Chondrocyte (in vitro differentiated cells): ENCODE data around the gene DOCK8. TPM values are rescaled to one million over a fixed set of nuclear protein-coding genes. Genes with fewer than 3 reads are reported as not detected.

ENCODE experiments used
- DNase-seq: peaks from one replicate; pipeline ENCODE4 v3.0.0; 2021; ENCODE audit warnings: mixed read lengths, low spot score
- H3K27ac Mint-ChIP-seq: one replicate; pipeline ENCODE4 v1.8.0; 2021; ENCODE audit warnings: mild to moderate bottlenecking, moderate library complexity, mixed read lengths; ENCODE audit not compliant: unreplicated experiment
- H3K27me3 Mint-ChIP-seq: 2 replicates; pipeline ENCODE4 v1.8.0; 2021; ENCODE audit warnings: low read depth, mixed read lengths
- H3K36me3 Mint-ChIP-seq: 2 replicates; pipeline ENCODE4 v1.8.0; 2021; ENCODE audit warnings: low read depth, mixed read lengths
- H3K4me1 Mint-ChIP-seq: 2 replicates; pipeline ENCODE4 v1.8.0; 2021; ENCODE audit warnings: low read depth, mild to moderate bottlenecking, mixed read lengths
- H3K4me3 Mint-ChIP-seq: one replicate; pipeline ENCODE4 v1.8.0; 2021; ENCODE audit warnings: mild to moderate bottlenecking, moderate library complexity, mixed read lengths; ENCODE audit not compliant: unreplicated experiment
- H3K9me3 Mint-ChIP-seq: 2 replicates; pipeline ENCODE4 v1.8.0; 2021; ENCODE audit warnings: low read depth, mixed read lengths
- CTCF ChIP-seq: fragments of 200-600 bp; sonication (generic); IDR thresholded peaks from 2 replicates; pipeline ENCODE4 v1.5.0; 2021; ENCODE audit warnings: antibody characterized with exemption, mild to moderate bottlenecking, moderate library complexity
- total RNA-seq: library from RNA; stranded (reverse); gene quantifications from 3 replicates; pipeline ENCODE4 v1.2.1, GENCODE V29; 2021

The DOCK8 gene
- total RNA-seq, 1 donor from 2014 or later = 0.17 TPM

DNA sequence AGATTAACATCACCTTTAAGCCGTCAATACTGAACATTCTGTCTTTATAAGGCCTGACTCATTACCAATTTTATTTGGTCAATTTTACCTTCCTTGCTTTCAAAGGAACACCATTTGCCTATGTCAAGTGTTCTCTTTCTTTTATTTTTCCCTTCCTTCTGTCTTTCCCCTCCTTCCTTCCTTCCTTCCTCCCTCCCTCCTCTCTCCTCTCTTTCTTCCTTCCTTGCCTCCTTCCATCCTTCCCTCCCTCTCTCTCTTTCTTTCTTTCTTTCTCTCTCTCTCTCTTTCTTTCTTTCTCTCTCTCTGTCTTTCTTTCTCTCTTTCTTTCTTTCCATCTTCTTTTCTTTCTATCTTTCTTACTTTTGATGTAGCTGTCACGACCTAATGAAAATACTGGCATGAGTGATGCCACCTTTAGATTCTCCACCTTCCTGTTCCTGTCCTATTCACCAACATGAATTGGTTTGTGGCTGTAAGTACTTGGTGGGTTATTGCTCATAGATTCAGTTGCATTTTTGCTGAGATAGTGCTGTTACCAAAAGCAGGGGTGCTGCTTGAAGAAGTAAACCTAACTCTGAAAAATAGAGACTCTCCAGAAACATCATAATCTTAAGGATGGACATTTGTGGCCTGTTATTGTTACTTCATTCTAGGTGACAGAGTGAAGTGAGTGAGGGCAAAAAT is 33.8 kb downstream of the DOCK8 start:
- H3K27me3 Mint-ChIP-seq = peaks cover 9% of the 10 kb centered on the region
- H3K9me3 Mint-ChIP-seq = no peaks in the 10 kb centered on the region
- H3K27ac Mint-ChIP-seq = no peak overlapping the region
- H3K4me1 Mint-ChIP-seq = no peaks in the 10 kb centered on the region
- no peak for DNase-seq
- H3K4me3 Mint-ChIP-seq = no peak overlapping the region
- no peaks in the 10 kb centered on the region for H3K36me3 Mint-ChIP-seq
- TF ChIP-seq CTCF = no peak

DNA sequence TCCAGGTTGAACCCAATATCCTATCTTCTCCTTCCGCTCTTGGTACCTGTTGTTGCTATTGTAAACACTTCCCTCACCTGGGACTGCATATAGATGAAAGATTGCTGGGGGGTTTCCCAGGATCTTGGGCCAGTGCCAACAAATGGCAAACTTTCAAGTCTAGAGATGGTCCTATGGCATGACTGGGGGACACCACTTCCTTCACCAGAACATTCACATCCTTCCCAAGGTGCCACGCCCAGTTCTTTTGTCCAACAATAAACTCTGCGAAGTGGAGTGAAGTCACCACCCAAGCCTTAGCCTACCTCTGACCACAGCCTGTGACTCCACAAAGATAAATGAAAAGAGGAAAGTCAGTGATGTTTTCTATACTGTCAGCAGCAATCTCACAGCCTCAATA is 34.4 kb downstream of the DOCK8 start:
- no peak for DNase-seq
- Mint-ChIP-seq H3K27ac (no peak overlapping the region), H3K9me3 (no peaks in the 10 kb centered on the region), H3K4me3 (no peak overlapping the region), H3K4me1 (no peaks in the 10 kb centered on the region), H3K36me3 (no peaks in the 10 kb centered on the region), H3K27me3 (peaks cover 9% of the 10 kb centered on the region)
- TF ChIP-seq CTCF = no peak

DNA sequence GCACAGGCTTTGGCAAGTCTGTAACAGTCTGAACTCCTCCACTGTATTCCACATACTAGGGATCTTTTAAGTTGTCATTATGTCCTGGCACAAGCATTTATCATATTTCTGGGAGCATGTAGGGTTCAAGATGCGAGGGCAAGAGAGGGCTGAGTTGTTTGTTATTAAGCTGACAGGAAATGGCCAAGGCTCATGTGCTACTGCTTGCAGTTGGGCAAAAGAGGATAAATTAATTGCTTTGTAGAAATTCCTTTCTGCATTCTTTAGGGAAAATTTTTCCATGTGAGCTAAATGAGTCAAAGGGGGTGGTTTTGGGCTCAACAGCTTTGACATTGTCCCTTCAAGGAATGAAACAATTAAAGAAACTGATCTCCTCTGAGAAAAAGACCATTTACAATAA is 35.4 kb downstream of the DOCK8 start:
- TF ChIP-seq CTCF = no peak
- Mint-ChIP-seq H3K9me3 (no peaks in the 10 kb centered on the region), H3K36me3 (no peaks in the 10 kb centered on the region), H3K27me3 (peaks cover 6% of the 10 kb centered on the region), H3K27ac (no peak overlapping the region), H3K4me3 (no peak overlapping the region), H3K4me1 (no peaks in the 10 kb centered on the region)
- DNase-seq = no peak

- no peaks in the 10 kb centered on the region for H3K9me3 Mint-ChIP-seq
- DNase-seq = no peak
- no peak for TF ChIP-seq CTCF
- H3K4me1 Mint-ChIP-seq = no peaks in the 10 kb centered on the region
- no peaks in the 10 kb centered on the region for H3K36me3 Mint-ChIP-seq
- H3K27me3 Mint-ChIP-seq = peaks cover 6% of the 10 kb centered on the region
- no peak overlapping the region for H3K4me3 Mint-ChIP-seq
- H3K27ac Mint-ChIP-seq = no peak overlapping the region
Measured at GRCh38 chr9:250625-251024, 36.0 kb downstream of the DOCK8 start.

DNA sequence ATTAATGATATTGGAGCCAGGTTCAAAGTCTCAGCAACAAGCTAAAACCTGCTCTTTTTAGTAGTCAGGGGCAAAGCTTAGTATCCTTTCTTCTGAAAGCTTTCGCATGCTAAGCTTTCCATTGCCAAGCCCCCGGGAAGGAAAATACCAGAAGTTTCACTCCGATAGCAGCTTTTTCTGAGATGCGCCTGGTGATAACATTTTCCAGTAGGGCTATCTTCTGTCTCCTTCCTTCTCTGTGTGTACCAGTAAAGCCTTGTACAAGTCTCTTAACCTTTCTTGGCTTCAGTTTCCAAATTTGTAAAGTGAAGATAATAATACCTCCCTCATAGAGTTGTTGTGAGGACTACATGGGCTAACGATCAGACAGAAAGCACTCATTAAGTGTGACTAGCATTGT is 36.7 kb downstream of the DOCK8 start:
- H3K36me3 Mint-ChIP-seq = no peaks in the 10 kb centered on the region
- no peak overlapping the region for H3K4me3 Mint-ChIP-seq
- no peaks in the 10 kb centered on the region for H3K4me1 Mint-ChIP-seq
- no peak for TF ChIP-seq CTCF
- peaks cover 6% of the 10 kb centered on the region for H3K27me3 Mint-ChIP-seq
- no peak overlapping the region for H3K27ac Mint-ChIP-seq
- H3K9me3 Mint-ChIP-seq = no peaks in the 10 kb centered on the region
- no peak for DNase-seq
